HepG2 (cell line): Measurements from ENCODE around the gene GPX1. TPM values are rescaled to one million over a fixed set of nuclear protein-coding genes. Genes with fewer than 3 reads are reported as not detected.

Source experiments
- ADNP ChIP-seq: sonication (generic); formaldehyde crosslinking; IDR thresholded peaks from 2 replicates; pipeline ENCODE4 v1.4.0; 2020; ENCODE audit warnings: missing genetic modification reagents
- ATF7-NPFF ChIP-seq: sonication (generic); formaldehyde crosslinking; IDR thresholded peaks from 2 replicates; pipeline ENCODE4 v1.8.1; 2023; ENCODE audit warnings: mild to moderate bottlenecking, low read depth, missing genetic modification reagents, moderate library complexity
- ESRRA ChIP-seq: sonication (generic); formaldehyde crosslinking; IDR thresholded peaks from 2 replicates; pipeline ENCODE4 v1.5.1; 2020; ENCODE audit warnings: mild to moderate bottlenecking, low read depth, missing genetic modification reagents
- HDAC1 ChIP-seq: sonication (generic); formaldehyde crosslinking; IDR thresholded peaks from 2 replicates; pipeline ENCODE4 v1.5.1; 2020; ENCODE audit warnings: mild to moderate bottlenecking, missing genetic modification reagents
- HMGXB4 ChIP-seq, 2 experiments: sonication (generic) in 1 of 2; formaldehyde crosslinking in 1 of 2; IDR thresholded peaks; 2 replicates each; pipeline versions ENCODE4 v1.4.0 to v1.6.1; 2018 to 2020; ENCODE audit warnings: missing genetic modification reagents in 2 of 2, borderline replicate concordance in 1 of 2, low read depth in 1 of 2, mild to moderate bottlenecking in 1 of 2, missing biosample characterization in 1 of 2
- IRF2 ChIP-seq: IDR thresholded peaks from 2 replicates; pipeline ENCODE4 v1.6.1; 2018; ENCODE audit warnings: missing genetic modification reagents, missing compliant biosample characterization
- KDM6A ChIP-seq: IDR thresholded peaks from 2 replicates; pipeline ENCODE4 v1.6.1; 2016; ENCODE audit warnings: low read depth
- MTA3 ChIP-seq: sonication (generic); formaldehyde crosslinking; IDR thresholded peaks from 2 replicates; pipeline ENCODE4 v1.4.0; 2020; ENCODE audit warnings: missing genetic modification reagents
- PREB ChIP-seq: sonication (generic); formaldehyde crosslinking; IDR thresholded peaks from 2 replicates; pipeline ENCODE4 v1.4.0; 2020; ENCODE audit warnings: missing genetic modification reagents
- PRMT3 ChIP-seq: sonication (generic); formaldehyde crosslinking; IDR thresholded peaks from 2 replicates; pipeline ENCODE4 v1.8.1; 2022; ENCODE audit warnings: low read depth, mild to moderate bottlenecking, moderate library complexity, missing genetic modification reagents, borderline replicate concordance
- RARA ChIP-seq: IDR thresholded peaks from 2 replicates; pipeline ENCODE4 v1.6.1; 2016; ENCODE audit warnings: missing genetic modification reagents, missing compliant biosample characterization
- RELA ChIP-seq: sonication (generic); formaldehyde crosslinking; IDR thresholded peaks from 2 replicates; pipeline ENCODE4 v1.4.0; 2020; ENCODE audit warnings: missing genetic modification reagents
- SATB2 ChIP-seq: sonication (generic); formaldehyde crosslinking; IDR thresholded peaks from 2 replicates; pipeline ENCODE4 v1.5.0; 2020; ENCODE audit warnings: missing genetic modification reagents
- SKI ChIP-seq: fragments of 450-650 bp; IDR thresholded peaks from one replicate; pipeline ENCODE4 v1.6.1; 2018; ENCODE audit warnings: mild to moderate bottlenecking; ENCODE audit not compliant: partially characterized antibody
- TAF15 ChIP-seq: fragments of 200-400 bp; formaldehyde crosslinking; IDR thresholded peaks from one replicate; pipeline ENCODE4 v1.6.1; 2018; ENCODE audit warnings: mild to moderate bottlenecking, low read depth, low read length; ENCODE audit not compliant: poor library complexity, severe bottlenecking
- TFE3 ChIP-seq: IDR thresholded peaks from 2 replicates; pipeline ENCODE4 v1.6.1; 2016
- TOPORS ChIP-seq: sonication (generic); formaldehyde crosslinking; IDR thresholded peaks from 2 replicates; pipeline ENCODE4 v1.8.0; 2023; ENCODE audit warnings: mild to moderate bottlenecking, missing genetic modification reagents
- TRAFD1 ChIP-seq: sonication (generic); formaldehyde crosslinking; IDR thresholded peaks from 2 replicates; pipeline ENCODE4 v1.5.1; 2020; ENCODE audit warnings: missing genetic modification reagents, mild to moderate bottlenecking, borderline replicate concordance
- U2AF2 ChIP-seq: fragments of 200-400 bp; formaldehyde crosslinking; IDR thresholded peaks from 2 replicates; pipeline ENCODE4 v1.6.1; 2017; ENCODE audit warnings: low read depth, mild to moderate bottlenecking, low read length
- ZNF367 ChIP-seq: sonication (generic); formaldehyde crosslinking; IDR thresholded peaks from 2 replicates; pipeline ENCODE4 v1.4.0; 2020; ENCODE audit warnings: missing genetic modification reagents, borderline replicate concordance
- ZNF572 ChIP-seq: sonication (generic); formaldehyde crosslinking; IDR thresholded peaks from 2 replicates; pipeline ENCODE4 v1.5.1; 2020; ENCODE audit warnings: mild to moderate bottlenecking, missing genetic modification reagents
- ZNF644 ChIP-seq: IDR thresholded peaks from 2 replicates; pipeline ENCODE4 v1.6.1; 2016; ENCODE audit warnings: low read depth
- ZNF766 ChIP-seq: sonication (generic); formaldehyde crosslinking; IDR thresholded peaks from 2 replicates; pipeline ENCODE4 v1.5.0; 2020; ENCODE audit warnings: missing genetic modification reagents, borderline replicate concordance
- ZNF768 ChIP-seq: sonication (generic); formaldehyde crosslinking; IDR thresholded peaks from 2 replicates; pipeline ENCODE4 v1.4.0; 2020; ENCODE audit warnings: missing genetic modification reagents
- ZSCAN9 ChIP-seq: IDR thresholded peaks from 2 replicates; pipeline ENCODE4 v1.6.1; 2016; ENCODE audit warnings: borderline replicate concordance
- polyA plus RNA-seq, 8 experiments: library from polyadenylated mRNA; depleted of rRNA in 3 of 8; stranded (reverse) in 7 of 8; unstranded in 1 of 8; fragments of >200 nt; fragmentation: Illumina TruSeq in 4 of 8; extraction: Trizol in 4 of 8; gene quantifications; 2 replicates each; pipeline versions ENCODE4 v1.2.1 to v1.2.3, GENCODE V29; 2011 to 2016; ENCODE audit warnings: low read depth in 4 of 8, missing spikeins in 1 of 8, mixed read lengths in 1 of 8; ENCODE audit not compliant: insufficient read depth in 1 of 8
- total RNA-seq, 5 experiments: library from RNA; depleted of rRNA; stranded (reverse); fragments of >200 nt; fragmentation: Illumina TruSeq; extraction: Trizol; gene quantifications; 2 replicates each; pipeline ENCODE4 v1.2.3, GENCODE V29; 2016; ENCODE audit warnings: low read depth in 1 of 5

The GPX1 gene
- total and polyA plus RNA-seq, 2 of the 13 experiments (the other 11 are each of a cell fraction or from before 2014, with no cell fraction given): 149 to 168 TPM

- TF ChIP-seq ZNF367 (CRISPR knock-in tag) (no peak; the same call in 1 of the 2 replicates), SATB2 (CRISPR knock-in tag) (no peak), ZNF572 (no peak), ZSCAN9 (CRISPR knock-in tag) (peak; percentile 78; the same call in 1 of the 2 replicates), PREB (CRISPR knock-in tag) (no peak), RARA (CRISPR knock-in tag) (peak; percentile 38; the same call in 1 of the 2 replicates), ESRRA (CRISPR knock-in tag) (no peak), ATF7-NPFF (peak; percentile 92), SKI (peak; percentile 68), TRAFD1 (0 out of 2 replicates have a peak, but pooled peaks have one; percentile 30), IRF2 (peak; percentile 76; the same call in 1 of the 2 replicates), ZNF644 (CRISPR knock-in tag) (no peak), ADNP (no peak), ZNF768 (CRISPR knock-in tag) (peak; percentile 50; the same call in 1 of the 2 replicates), TAF15 (peak; percentile 84), MTA3 (no peak), TFE3 (CRISPR knock-in tag) (peak; percentile 83), KDM6A (CRISPR knock-in tag) (no peak), HDAC1 (CRISPR knock-in tag) (peak; percentile 79; the same call in 1 of the 2 replicates), U2AF2 (no peak), ZNF766 (0 out of 2 replicates have a peak, but pooled peaks have one; percentile 27), TOPORS (CRISPR knock-in tag) (peak; percentile 98), RELA (CRISPR knock-in tag) (no peak), PRMT3 (CRISPR knock-in tag) (no peak), HMGXB4 (CRISPR knock-in tag; IDR thresholded peaks at IDR 0.05; ENCODE audit: borderline replicate concordance in 1 of 2, low read depth in 1 of 2) (peak; percentile 21 to 79; a peak in 3 of 4 replicates)
Observed at GRCh38 chr3:49358217-49358883, at the start of gene GPX1 (continued).
